ENCODE data around the gene MYO18A.

Gene MYO18A

DNA sequence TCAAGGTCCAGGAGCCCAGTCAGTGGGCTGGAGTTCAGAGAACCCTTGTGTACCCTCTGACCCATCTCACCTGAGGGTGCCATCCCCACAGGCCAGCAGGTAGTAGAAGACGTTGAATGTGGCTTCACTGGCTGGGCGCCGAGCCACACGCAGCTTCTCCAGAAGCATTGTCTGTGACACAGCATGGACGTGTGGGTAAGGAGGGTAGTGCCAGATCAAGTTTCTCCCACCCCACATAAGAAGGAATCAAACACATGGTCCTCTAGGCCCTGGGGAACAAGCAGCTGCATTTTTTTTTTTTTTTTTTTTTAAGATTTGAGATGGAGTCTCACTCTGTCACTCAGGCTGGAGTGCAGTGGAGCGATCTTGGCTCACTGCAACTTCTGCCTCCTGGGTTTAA, 60.9 kb downstream of the MYO18A start:
- no peak overlapping the region for H3K27ac ChIP-seq
- H3K27me3 ChIP-seq (replicated peaks), result no peaks in the 10 kb centered on the region
- DNase-seq, result no peak
- H3K4me3 ChIP-seq (ENCODE audit: low read depth, low read length), result no peak overlapping the region
- TF ChIP-seq, protein P1, sequence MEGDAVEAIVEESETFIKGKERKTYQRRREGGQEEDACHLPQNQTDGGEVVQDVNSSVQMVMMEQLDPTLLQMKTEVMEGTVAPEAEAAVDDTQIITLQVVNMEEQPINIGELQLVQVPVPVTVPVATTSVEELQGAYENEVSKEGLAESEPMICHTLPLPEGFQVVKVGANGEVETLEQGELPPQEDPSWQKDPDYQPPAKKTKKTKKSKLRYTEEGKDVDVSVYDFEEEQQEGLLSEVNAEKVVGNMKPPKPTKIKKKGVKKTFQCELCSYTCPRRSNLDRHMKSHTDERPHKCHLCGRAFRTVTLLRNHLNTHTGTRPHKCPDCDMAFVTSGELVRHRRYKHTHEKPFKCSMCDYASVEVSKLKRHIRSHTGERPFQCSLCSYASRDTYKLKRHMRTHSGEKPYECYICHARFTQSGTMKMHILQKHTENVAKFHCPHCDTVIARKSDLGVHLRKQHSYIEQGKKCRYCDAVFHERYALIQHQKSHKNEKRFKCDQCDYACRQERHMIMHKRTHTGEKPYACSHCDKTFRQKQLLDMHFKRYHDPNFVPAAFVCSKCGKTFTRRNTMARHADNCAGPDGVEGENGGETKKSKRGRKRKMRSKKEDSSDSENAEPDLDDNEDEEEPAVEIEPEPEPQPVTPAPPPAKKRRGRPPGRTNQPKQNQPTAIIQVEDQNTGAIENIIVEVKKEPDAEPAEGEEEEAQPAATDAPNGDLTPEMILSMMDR (IDR thresholded peaks at IDR 0.05; ENCODE audit: low read depth, low read length, missing control alignments), result no peak
- in situ Hi-C loops (cut with HindIII; ENCODE audit: low pct_ligation_motif_present, low sequenced_read_pairs), result no loop called here
- no peaks in the 10 kb centered on the region for H3K36me3 ChIP-seq (replicated peaks)

DNA sequence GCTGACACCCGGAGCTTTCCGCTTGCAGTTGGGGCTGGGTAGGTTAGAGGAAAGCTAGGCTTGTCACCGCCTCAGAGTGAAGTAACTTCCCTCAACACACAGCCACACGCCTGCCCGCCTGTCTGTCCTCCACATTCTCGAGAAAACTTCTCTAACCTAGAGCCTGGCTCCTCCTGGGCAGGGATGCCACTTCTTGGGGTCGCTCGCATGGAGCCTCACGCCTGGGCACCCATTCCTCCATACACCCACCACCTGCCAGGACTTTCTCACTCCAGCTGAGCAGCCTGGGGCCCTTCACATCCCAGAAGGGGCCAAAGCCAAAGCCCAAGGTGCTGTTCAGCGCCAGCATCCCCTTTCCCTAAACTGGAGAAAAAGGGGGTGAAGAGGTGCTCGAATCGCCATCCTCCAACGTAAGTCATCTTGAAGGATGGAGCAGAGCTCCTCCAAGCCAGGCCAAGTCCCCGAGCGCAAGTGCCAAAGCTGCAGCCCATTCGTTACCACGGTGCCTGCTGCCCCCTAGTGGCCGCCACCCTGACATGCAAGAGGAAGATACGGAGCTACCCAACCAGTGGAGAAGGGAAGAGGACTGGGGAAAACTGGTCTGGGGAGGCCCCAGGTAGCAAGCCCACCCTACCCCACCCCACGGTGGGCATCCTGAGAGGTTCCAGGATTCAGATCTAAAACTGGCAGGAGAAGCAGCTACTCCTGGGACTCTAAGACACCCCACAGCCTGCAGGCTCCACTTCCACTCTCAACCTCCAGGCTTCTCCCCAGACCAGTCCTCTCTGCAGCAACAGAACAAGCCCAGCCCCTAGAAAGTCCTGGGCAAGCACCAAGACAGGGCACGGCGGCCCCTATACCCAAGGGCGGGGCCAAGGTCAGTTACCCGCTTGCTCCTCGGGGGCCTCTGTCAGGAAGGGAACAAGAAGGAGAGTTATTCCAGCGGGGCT, 63.1 kb downstream of the MYO18A start:
- no peaks in the 10 kb centered on the region for H3K36me3 ChIP-seq (replicated peaks)
- peak; percentile 62 for DNase-seq
- no peak overlapping the region for H3K27ac ChIP-seq
- H3K4me3 ChIP-seq (ENCODE audit: low read depth, low read length), result no peak overlapping the region
- TF ChIP-seq, protein P1 (IDR thresholded peaks at IDR 0.05; ENCODE audit: low read depth, low read length, missing control alignments), result peak; percentile 94
- in situ Hi-C loops (cut with HindIII; ENCODE audit: low pct_ligation_motif_present, low sequenced_read_pairs), result no loop called here
- H3K27me3 ChIP-seq (replicated peaks), result no peaks in the 10 kb centered on the region

DNA sequence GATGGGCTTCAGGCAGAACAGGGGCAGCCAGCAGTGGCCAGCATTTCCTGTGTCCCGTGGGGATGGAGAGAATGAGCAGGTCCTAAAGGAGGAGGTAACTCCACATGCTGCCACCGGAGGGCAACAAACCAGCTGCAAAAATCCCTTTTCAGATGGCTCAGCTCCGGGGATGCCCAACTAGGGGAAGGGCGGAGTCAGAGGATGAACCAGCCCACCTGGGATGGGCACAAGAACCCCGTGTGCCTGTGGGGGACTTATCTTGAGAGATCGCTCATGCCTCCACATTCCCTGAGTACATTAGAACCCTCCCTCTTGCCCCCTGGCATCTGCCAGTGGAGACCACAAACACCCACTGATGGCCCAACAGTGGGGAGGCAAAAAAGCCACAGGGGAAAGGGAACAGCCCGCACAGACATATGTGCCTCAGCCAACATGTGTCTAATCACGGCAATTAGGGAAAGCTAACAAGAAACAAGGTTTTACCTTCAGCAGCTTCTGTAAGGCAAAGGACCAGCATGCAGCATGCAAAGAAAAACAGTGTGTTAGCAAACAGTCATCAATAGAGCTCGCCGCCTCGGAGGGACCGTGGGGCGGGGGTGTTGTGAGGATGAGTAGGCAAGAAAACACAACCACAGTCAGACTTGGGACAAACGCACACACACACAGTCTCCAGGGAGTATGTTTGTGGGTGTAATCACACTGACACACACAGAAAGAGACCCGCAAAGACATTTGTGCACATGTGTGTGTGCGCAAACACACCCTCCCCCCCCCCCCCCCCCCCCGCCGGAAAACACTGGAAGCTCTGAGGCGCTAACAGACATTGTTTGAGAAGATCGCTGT, 64.0 kb downstream of the MYO18A start:
- H3K36me3 ChIP-seq (replicated peaks), result no peaks in the 10 kb centered on the region
- H3K4me3 ChIP-seq (ENCODE audit: low read depth, low read length), result no peak overlapping the region
- H3K27me3 ChIP-seq (replicated peaks), result no peaks in the 10 kb centered on the region
- DNase-seq, result no peak
- TF ChIP-seq, protein P1 (IDR thresholded peaks at IDR 0.05; ENCODE audit: low read depth, low read length, missing control alignments), result peak; percentile 77
- in situ Hi-C loops (cut with HindIII; ENCODE audit: low pct_ligation_motif_present, low sequenced_read_pairs), result no loop called here
- no peak overlapping the region for H3K27ac ChIP-seq

DNA sequence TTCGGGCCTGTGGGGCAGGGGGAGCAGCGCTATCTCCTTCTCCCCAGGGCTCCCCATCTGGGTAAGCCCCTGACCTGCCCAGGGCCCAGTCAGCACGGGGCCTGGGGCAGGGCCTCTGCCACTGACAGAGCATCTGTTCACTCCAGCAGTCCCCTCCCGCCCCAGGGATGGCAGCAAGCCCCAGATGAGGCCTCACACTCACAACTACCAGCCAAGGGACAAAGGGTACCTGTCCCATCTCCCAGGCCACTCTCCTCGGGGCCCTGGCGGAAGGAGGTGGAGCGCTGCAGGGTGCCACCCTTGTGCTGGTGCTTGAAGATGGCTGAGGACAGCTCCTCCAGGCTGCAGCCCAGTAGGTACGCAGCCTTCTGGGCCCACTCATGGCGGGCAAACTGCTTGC, 64.8 kb downstream of the MYO18A start:
- Histone ChIP-seq H3K36me3 (replicated peaks) (no peaks in the 10 kb centered on the region), H3K4me3 (ENCODE audit: low read depth, low read length) (no peak overlapping the region), H3K27me3 (replicated peaks) (no peaks in the 10 kb centered on the region), H3K27ac (no peak overlapping the region)
- no peak for DNase-seq
- TF ChIP-seq, protein P1 (IDR thresholded peaks at IDR 0.05; ENCODE audit: low read depth, low read length, missing control alignments), result no peak
- in situ Hi-C loops (cut with HindIII; ENCODE audit: low pct_ligation_motif_present, low sequenced_read_pairs), result no loop called here

DNA sequence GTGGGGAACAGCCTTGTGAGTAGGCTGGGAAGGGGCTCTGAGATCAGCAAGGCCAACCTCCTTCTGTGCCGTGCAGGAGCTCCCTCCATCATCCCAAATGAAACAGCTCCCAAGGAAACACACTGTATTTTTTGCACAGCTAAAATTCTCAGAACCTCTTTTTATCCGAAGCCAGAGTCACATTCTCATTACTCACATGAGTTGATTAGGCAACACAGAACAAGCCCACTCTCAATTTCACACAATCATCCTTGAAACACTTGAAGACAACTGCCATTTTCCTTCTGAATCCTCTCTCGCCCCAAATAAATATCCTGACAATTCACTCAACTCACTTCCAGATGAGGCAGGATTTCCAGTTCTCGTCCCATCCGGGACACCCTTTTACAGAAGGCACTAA, 66.1 kb downstream of the MYO18A start:
- TF ChIP-seq, protein P1 (IDR thresholded peaks at IDR 0.05; ENCODE audit: low read depth, low read length, missing control alignments), result no peak
- no peak for DNase-seq
- in situ Hi-C loops (cut with HindIII; ENCODE audit: low pct_ligation_motif_present, low sequenced_read_pairs), result no loop called here
- H3K4me3 ChIP-seq (ENCODE audit: low read depth, low read length), result no peak overlapping the region
- H3K36me3 ChIP-seq (replicated peaks), result no peaks in the 10 kb centered on the region
- no peaks in the 10 kb centered on the region for H3K27me3 ChIP-seq (replicated peaks)
- H3K27ac ChIP-seq, result no peak overlapping the region
